PC-3 (cell line): ENCODE measurements around the gene AANAT. TPM values are rescaled to one million over a fixed set of nuclear protein-coding genes. Genes with fewer than 3 reads are reported as not detected.

Experiments used
- ATAC-seq: fragments of 200-7000 bp; cut with Tn5 transposase; 2 replicates; pipeline ENCODE4 v1.9.1; 2020; ENCODE audit warnings: mild to moderate bottlenecking, moderate library complexity
- BruUV-seq: library from RNA; stranded (reverse); fragments of 400-500 nt; replicated peaks from 2 replicates; lab custom pipeline; 2021; lab: Mats Ljungman, UMichigan
- CTCF ChIA-PET: fragments of 300-600 bp; sonication (Branson Sonifier 250); formaldehyde crosslinking; loops from one replicate; lab custom pipeline; 2022; ENCODE audit warnings: antibody characterized with exemption; lab: Charles Lee
- POLR2A ChIA-PET: fragments of 300-600 bp; sonication (Branson Sonifier 250); formaldehyde crosslinking; loops from one replicate; lab custom pipeline; 2022; ENCODE audit warnings: antibody characterized with exemption; ENCODE audit not compliant: unreplicated experiment; lab: Charles Lee
- DNase-seq: peaks from one replicate; pipeline ENCODE4 v3.0.0-alpha.2; 2015
- H2AFZ ChIP-seq: fragments of 300-600 bp; sonication (generic); 2 replicates; pipeline ENCODE4 v1.6.0; 2016; ENCODE audit warnings: antibody characterized with exemption, low read length
- H3F3A ChIP-seq: fragments of 300-600 bp; sonication (generic); one replicate; pipeline ENCODE4 v1.6.0; 2017; ENCODE audit warnings: antibody characterized with exemption, low read length, control low read depth, mild to moderate bottlenecking; ENCODE audit not compliant: unreplicated experiment
- H3K27ac ChIP-seq: fragments of 300-600 bp; sonication (generic); 2 replicates; pipeline ENCODE4 v1.5.1; 2016; ENCODE audit warnings: mild to moderate bottlenecking, low read length
- H3K27me3 ChIP-seq: fragments of 300-600 bp; sonication (generic); 2 replicates; pipeline ENCODE4 v1.6.1; 2016; ENCODE audit warnings: low read length, mixed read lengths
- H3K36me3 ChIP-seq: fragments of 300-600 bp; sonication (generic); 2 replicates; pipeline ENCODE4 v1.6.1; 2016; ENCODE audit warnings: low read depth, mixed run types, low read length, mixed read lengths
- H3K4me1 ChIP-seq: fragments of 300-600 bp; sonication (generic); 2 replicates; pipeline ENCODE4 v1.5.1; 2016; ENCODE audit warnings: low read length; ENCODE audit not compliant: insufficient read depth
- H3K4me2 ChIP-seq: fragments of 300-600 bp; sonication (generic); 2 replicates; pipeline ENCODE4 v1.6.0; 2016; ENCODE audit warnings: low read length
- H3K4me3 ChIP-seq: fragments of 300-600 bp; sonication (generic); 2 replicates; pipeline ENCODE4 v1.5.1; 2016; ENCODE audit warnings: mild to moderate bottlenecking, low read length, mixed read lengths
- H3K79me2 ChIP-seq: fragments of 300-600 bp; sonication (generic); 2 replicates; pipeline ENCODE4 v1.6.1; 2017; ENCODE audit warnings: low read length, mixed read lengths
- H3K9ac ChIP-seq: fragments of 300-600 bp; sonication (generic); 2 replicates; pipeline ENCODE4 v1.6.0; 2016; ENCODE audit warnings: mild to moderate bottlenecking, low read length
- H3K9me2 ChIP-seq: fragments of 300-600 bp; sonication (generic); replicated peaks from 2 replicates; pipeline ENCODE4 v1.6.1; 2016; ENCODE audit warnings: mixed run types, low read length, mixed read lengths
- H3K9me3 ChIP-seq: fragments of 300-600 bp; sonication (generic); 2 replicates; pipeline ENCODE4 v1.6.1; 2016; ENCODE audit warnings: low read length, mixed read lengths
- H4K20me1 ChIP-seq: fragments of 300-600 bp; sonication (generic); 2 replicates; pipeline ENCODE4 v1.6.1; 2016; ENCODE audit warnings: low read length, mixed read lengths
- EZH2 ChIP-seq: fragments of 300-600 bp; sonication (generic); IDR thresholded peaks from one replicate; pipeline ENCODE4 v1.6.1; 2017; ENCODE audit warnings: antibody characterized with exemption, mild to moderate bottlenecking, low read length; ENCODE audit not compliant: unreplicated experiment
- EZH2phosphoT487 ChIP-seq: fragments of 300-600 bp; sonication (generic); IDR thresholded peaks from 2 replicates; pipeline ENCODE4 v1.6.1; 2018; ENCODE audit warnings: mild to moderate bottlenecking, antibody characterized with exemption, low read length, borderline replicate concordance
- intact Hi-C: fragments of 100-400 bp; cut with micrococcal nuclease; formaldehyde crosslinking; loops from 2 replicates; pipeline ENCODE4 v1.9.0; 2023
- total RNA-seq: library from RNA; depleted of rRNA; stranded (reverse); fragments of >200 nt; gene quantifications from 2 replicates; pipeline ENCODE4 v1.2.3, GENCODE V29; 2014
- TF ChIP-seq, protein P1 (sequence below): fragments of 300-600 bp; sonication (generic); conservative IDR thresholded peaks from 2 replicates; pipeline ENCODE4 v1.5.1; 2017; ENCODE audit warnings: antibody characterized with exemption, low read depth, mild to moderate bottlenecking, low read length

The AANAT gene
- total RNA-seq, 1 experiment from 2014 or later: not detected

DNA sequence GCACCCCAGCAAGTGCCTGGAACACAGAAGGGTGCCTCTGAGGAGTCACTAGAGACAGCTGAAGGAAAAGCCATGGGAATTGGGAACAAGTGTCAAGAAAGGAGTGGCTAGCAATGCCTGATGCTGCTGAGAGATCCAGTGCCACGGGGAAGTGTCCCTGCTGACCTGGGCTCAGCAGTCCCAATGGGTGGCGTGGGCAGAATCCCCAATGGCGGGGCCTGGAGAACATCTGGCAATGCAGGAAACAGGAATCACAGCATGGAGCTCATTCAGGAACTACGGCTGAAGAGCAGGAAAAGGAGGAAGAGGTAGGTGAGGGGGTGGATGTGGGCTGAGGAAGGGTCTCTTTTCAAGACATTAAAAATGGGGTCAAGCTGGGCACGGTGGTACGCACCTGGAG lies 44.5 kb upstream of the AANAT start:
- Histone ChIP-seq H3K4me3 (no peak overlapping the region), H3K4me2 (no peak overlapping the region), H3K36me3 (peaks cover 4% of the 10 kb centered on the region; the same call in 1 of the 2 replicates), H3K27ac (no peak overlapping the region), H2AFZ (no peak overlapping the region), H3K9me2 (no peaks in the 10 kb centered on the region), H3F3A (no peaks in the 10 kb centered on the region), H3K27me3 (no peaks in the 10 kb centered on the region), H3K9ac (no peak overlapping the region), H3K79me2 (peaks cover 89% of the 10 kb centered on the region), H3K4me1 (no peaks in the 10 kb centered on the region), H3K9me3 (no peaks in the 10 kb centered on the region), H4K20me1 (peaks cover 26% of the 10 kb centered on the region)
- BruUV-seq: no TSS peak
- POLR2A ChIA-PET: no interaction called here
- CTCF ChIA-PET: no interaction called here
- no peak for TF ChIP-seq EZH2
- TF ChIP-seq, protein P1, sequence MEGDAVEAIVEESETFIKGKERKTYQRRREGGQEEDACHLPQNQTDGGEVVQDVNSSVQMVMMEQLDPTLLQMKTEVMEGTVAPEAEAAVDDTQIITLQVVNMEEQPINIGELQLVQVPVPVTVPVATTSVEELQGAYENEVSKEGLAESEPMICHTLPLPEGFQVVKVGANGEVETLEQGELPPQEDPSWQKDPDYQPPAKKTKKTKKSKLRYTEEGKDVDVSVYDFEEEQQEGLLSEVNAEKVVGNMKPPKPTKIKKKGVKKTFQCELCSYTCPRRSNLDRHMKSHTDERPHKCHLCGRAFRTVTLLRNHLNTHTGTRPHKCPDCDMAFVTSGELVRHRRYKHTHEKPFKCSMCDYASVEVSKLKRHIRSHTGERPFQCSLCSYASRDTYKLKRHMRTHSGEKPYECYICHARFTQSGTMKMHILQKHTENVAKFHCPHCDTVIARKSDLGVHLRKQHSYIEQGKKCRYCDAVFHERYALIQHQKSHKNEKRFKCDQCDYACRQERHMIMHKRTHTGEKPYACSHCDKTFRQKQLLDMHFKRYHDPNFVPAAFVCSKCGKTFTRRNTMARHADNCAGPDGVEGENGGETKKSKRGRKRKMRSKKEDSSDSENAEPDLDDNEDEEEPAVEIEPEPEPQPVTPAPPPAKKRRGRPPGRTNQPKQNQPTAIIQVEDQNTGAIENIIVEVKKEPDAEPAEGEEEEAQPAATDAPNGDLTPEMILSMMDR: no peak
- TF ChIP-seq EZH2phosphoT487: no peak
- intact Hi-C loops: no loop called here
- no peak for DNase-seq
- no peak for ATAC-seq

DNA sequence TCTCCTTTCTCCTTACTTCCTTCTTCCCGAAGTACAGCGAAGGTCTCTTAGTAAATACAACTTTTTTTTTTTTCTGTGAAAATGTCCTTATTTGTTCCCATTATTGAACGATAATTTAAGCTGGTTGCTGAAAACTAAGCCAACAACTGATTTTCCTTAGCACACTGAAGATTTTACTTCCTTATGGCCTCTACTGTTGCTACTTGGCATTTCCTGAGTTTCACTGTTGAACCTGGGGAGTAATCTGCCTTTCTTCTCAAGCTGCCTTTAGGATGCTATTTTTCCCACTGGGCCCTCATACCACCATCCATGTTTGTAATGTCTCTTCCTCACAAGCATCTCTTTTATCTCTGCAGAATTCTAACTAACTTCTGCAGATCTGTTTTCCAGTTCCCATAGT lies 40.5 kb upstream of the AANAT start:
- no peaks in the 10 kb centered on the region for H3K9me3 ChIP-seq
- CTCF ChIA-PET: no interaction called here
- ATAC-seq (no peak), DNase-seq (no peak)
- H2AFZ ChIP-seq: no peak overlapping the region
- no peak overlapping the region for H3K9ac ChIP-seq
- no peaks in the 10 kb centered on the region for H3F3A ChIP-seq
- no peak for TF ChIP-seq EZH2
- peaks cover 31% of the 10 kb centered on the region for H4K20me1 ChIP-seq
- no peaks in the 10 kb centered on the region for H3K27me3 ChIP-seq
- H3K9me2 ChIP-seq: no peaks in the 10 kb centered on the region
- no peak overlapping the region for H3K27ac ChIP-seq
- H3K36me3 ChIP-seq: peaks cover 10% of the 10 kb centered on the region; the same call in 1 of the 2 replicates
- H3K4me3 ChIP-seq: no peak overlapping the region
- POLR2A ChIA-PET: no interaction called here
- peaks cover 89% of the 10 kb centered on the region for H3K79me2 ChIP-seq
- no TSS peak for BruUV-seq
- H3K4me1 ChIP-seq: no peaks in the 10 kb centered on the region
- intact Hi-C loops: no loop called here
- H3K4me2 ChIP-seq: no peak overlapping the region

DNA sequence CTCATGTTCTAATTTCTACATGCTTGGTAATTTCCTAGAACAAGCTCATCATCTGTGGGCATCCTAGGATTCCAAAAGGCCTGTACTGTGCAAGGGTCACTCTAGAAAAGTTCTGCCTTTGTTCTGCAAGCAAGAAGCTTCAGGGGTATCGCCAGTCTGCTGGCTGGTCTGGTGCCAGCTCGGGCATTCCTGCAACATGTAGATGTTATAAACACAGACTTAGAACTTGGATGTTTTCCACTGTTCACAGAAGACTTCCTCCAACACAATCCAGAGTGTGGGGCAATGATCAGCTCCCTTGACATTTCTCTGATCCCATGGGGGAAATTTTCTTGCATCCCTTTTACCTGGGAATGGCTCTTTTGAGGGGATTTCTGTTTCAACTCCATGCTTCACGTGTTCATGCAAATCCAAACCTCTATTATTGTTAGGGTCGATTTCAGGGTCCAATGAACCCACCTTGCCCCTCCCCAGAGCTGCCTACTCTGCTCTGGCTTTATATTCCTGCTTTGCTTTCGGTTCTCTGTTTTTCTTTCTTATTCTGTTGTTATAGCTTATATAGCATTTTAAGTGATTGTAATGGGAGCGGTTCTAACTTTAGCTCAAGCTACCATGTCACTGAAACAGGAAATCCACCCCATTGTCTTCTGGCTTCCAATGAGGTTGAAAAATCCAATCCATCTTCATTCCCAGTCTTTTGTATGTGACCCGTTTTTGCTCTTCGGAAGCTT lies 39.7 kb upstream of the AANAT start:
- Histone ChIP-seq H3K79me2 (peaks cover 89% of the 10 kb centered on the region), H3F3A (no peaks in the 10 kb centered on the region), H3K27ac (no peak overlapping the region), H3K27me3 (no peaks in the 10 kb centered on the region), H3K4me1 (no peaks in the 10 kb centered on the region), H3K4me3 (no peak overlapping the region), H3K36me3 (peaks cover 10% of the 10 kb centered on the region; the same call in 1 of the 2 replicates), H2AFZ (no peak overlapping the region), H3K9me3 (no peaks in the 10 kb centered on the region), H4K20me1 (peaks cover 38% of the 10 kb centered on the region), H3K4me2 (no peak overlapping the region), H3K9ac (no peak overlapping the region), H3K9me2 (no peaks in the 10 kb centered on the region)
- no peak for DNase-seq
- ATAC-seq: no peak
- no TSS peak for BruUV-seq
- ChIA-PET CTCF (no interaction called here), POLR2A (no interaction called here)
- TF ChIP-seq EZH2phosphoT487 (no peak), EZH2 (no peak)
- TF ChIP-seq, protein P1: no peak
- intact Hi-C loops: no loop called here
